IMR-90 (cell line): ENCODE measurements around the gene ACVR1B.
"Not testable (repeated sequence)": the region's sequence is repeated elsewhere in the genome, so short reads cannot be mapped to it uniquely, and the experiment has no call there.

Experiments used
- CEBPB ChIP-seq: IDR thresholded peaks from 2 replicates; pipeline ENCODE4 v1.6.1; 2012; ENCODE audit warnings: low read depth, low read length, improper control_type of control experiment
- CTCF ChIP-seq: conservative IDR thresholded peaks from 2 replicates; pipeline ENCODE4 v1.5.1; 2012; ENCODE audit warnings: mild to moderate bottlenecking, low read depth, low read length, improper control_type of control experiment
- FOS ChIP-seq: fragments of 150-350 bp; IDR thresholded peaks from 2 replicates; pipeline ENCODE4 v1.6.1; 2016; ENCODE audit warnings: low read depth, low read length
- MAFK ChIP-seq: IDR thresholded peaks from 2 replicates; pipeline ENCODE4 v1.6.1; 2012; ENCODE audit warnings: low read depth, low read length, improper control_type of control experiment
- POLR2A ChIP-seq: IDR thresholded peaks from 2 replicates; pipeline ENCODE4 v1.6.1; 2012; ENCODE audit warnings: mild to moderate bottlenecking, low read depth, low read length
- RAD21 ChIP-seq: IDR thresholded peaks from 2 replicates; pipeline ENCODE4 v1.6.1; 2012; ENCODE audit warnings: low read length, improper control_type of control experiment
- RFX5 ChIP-seq: IDR thresholded peaks from 2 replicates; pipeline ENCODE4 v1.8.0; 2012; ENCODE audit warnings: low read depth, mild to moderate bottlenecking, low read length, moderate library complexity
- SMC3 ChIP-seq: fragments of 150-350 bp; IDR thresholded peaks from 2 replicates; pipeline ENCODE4 v1.6.1; 2016; ENCODE audit warnings: low read depth, mild to moderate bottlenecking, antibody characterized with exemption, low read length, moderate library complexity
- USF2 ChIP-seq: fragments of 150-350 bp; IDR thresholded peaks from 2 replicates; pipeline ENCODE4 v1.6.1; 2017; ENCODE audit warnings: mild to moderate bottlenecking, antibody characterized with exemption, low read length, low read depth

GRCh38 chr12:51979306-51979705, 27.8 kb downstream of the ACVR1B start:
- not testable (repeated sequence) for TF ChIP-seq POLR2A, CTCF, FOS, USF2, MAFK, RAD21, RFX5, CEBPB, SMC3
